ENCODE results near the gene OR52D1. TPM values are rescaled to one million over a fixed set of nuclear protein-coding genes. Genes with fewer than 3 reads are reported as not detected.

OR52D1 gene
- total RNA-seq, 2 donors from 2014 or later, result not detected

DNA sequence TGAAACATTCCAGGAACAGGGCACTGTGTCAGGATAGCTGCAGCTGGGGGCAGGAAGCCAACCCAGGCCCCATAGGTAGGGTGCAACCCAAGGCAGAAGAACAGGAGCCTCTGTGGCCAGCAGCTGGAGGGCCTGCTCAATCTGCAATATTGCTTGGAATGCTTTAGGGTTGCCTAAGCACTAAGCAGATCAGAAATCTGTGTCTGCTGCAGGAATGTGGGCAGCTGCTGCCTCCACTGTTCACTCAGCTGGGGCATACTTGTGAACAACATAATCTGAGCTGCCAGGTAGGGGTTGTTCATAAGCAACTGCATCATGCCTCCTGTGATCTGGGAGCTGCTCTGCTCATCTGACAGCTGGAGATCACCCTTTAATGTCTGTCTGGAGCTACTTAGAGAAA, 26.4 kb downstream of the OR52D1 start:
- Mint-ChIP-seq H3K9me3 (no peaks in the 10 kb centered on the region), H3K27ac (no peak overlapping the region), H3K36me3 (ENCODE audit: low read depth) (no peaks in the 10 kb centered on the region), H3K4me1 (no peaks in the 10 kb centered on the region), H3K27me3 (ENCODE audit: insufficient read depth) (no peaks in the 10 kb centered on the region), H3K4me3 (no peak overlapping the region)
- no peaks in the 10 kb centered on the region for H3K27me3 ChIP-seq (ENCODE audit: control insufficient read depth, insufficient read depth, low read length, poor library complexity, severe bottlenecking)
- TF ChIP-seq, protein P1, sequence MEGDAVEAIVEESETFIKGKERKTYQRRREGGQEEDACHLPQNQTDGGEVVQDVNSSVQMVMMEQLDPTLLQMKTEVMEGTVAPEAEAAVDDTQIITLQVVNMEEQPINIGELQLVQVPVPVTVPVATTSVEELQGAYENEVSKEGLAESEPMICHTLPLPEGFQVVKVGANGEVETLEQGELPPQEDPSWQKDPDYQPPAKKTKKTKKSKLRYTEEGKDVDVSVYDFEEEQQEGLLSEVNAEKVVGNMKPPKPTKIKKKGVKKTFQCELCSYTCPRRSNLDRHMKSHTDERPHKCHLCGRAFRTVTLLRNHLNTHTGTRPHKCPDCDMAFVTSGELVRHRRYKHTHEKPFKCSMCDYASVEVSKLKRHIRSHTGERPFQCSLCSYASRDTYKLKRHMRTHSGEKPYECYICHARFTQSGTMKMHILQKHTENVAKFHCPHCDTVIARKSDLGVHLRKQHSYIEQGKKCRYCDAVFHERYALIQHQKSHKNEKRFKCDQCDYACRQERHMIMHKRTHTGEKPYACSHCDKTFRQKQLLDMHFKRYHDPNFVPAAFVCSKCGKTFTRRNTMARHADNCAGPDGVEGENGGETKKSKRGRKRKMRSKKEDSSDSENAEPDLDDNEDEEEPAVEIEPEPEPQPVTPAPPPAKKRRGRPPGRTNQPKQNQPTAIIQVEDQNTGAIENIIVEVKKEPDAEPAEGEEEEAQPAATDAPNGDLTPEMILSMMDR (conservative IDR thresholded peaks at IDR 0.05), result no peak
- no peak overlapping the region for H3K4me3 ChIP-seq (ENCODE audit: low read length)
- H3K36me3 ChIP-seq (ENCODE audit: control insufficient read depth, insufficient read depth, low read length), result no peaks in the 10 kb centered on the region
- H3K9ac ChIP-seq (ENCODE audit: extremely low read depth, low read length, poor library complexity, severe bottlenecking), result no peak overlapping the region
- H3K9me3 ChIP-seq (ENCODE audit: control insufficient read depth, low read length), result no peaks in the 10 kb centered on the region
- DNase-seq, result no peak
- no peaks in the 10 kb centered on the region for H3K4me1 ChIP-seq (ENCODE audit: control insufficient read depth, insufficient read depth, low read length)
- no peak overlapping the region for H3K27ac ChIP-seq (ENCODE audit: low read depth, low read length)

DNA sequence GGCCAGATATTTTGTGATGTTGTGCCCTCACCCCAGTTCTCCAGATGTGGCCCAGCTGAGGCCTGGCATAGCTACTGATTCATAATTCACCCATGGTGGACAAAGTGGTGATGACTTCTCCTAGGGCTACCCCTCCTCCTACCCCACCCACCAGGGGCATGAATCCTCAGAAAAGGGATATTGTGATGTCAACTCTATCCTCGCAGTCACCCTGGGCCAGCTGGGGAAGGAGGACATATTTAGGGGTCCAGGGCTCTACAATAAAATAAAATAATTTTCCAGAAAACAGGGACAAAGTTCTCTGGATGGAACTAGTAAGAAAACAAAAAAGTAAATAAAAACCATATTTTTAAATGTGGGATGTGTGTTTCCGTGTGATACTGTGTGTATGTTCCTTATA, 28.1 kb downstream of the OR52D1 start, which contains the start of gene UBQLNL:
Gene UBQLNL, minus strand, starts transcription at position 101 of the 400 bp plus-strand sequence. CDS start 258 bp downstream, outside the sequence.
- DNase-seq, result no peak
- Histone ChIP-seq H3K36me3 (ENCODE audit: control insufficient read depth, insufficient read depth, low read length) (no peaks in the 10 kb centered on the region), H3K4me1 (ENCODE audit: control insufficient read depth, insufficient read depth, low read length) (no peaks in the 10 kb centered on the region), H3K4me3 (ENCODE audit: low read length) (no peak within 1 kb of the TSS), H3K27me3 (ENCODE audit: control insufficient read depth, insufficient read depth, low read length, poor library complexity, severe bottlenecking) (no peaks in the 10 kb centered on the region), H3K27ac (ENCODE audit: low read depth, low read length) (no peak within 1 kb of the TSS), H3K9ac (ENCODE audit: extremely low read depth, low read length, poor library complexity, severe bottlenecking) (no peak within 1 kb of the TSS), H3K9me3 (ENCODE audit: control insufficient read depth, low read length) (no peaks in the 10 kb centered on the region)
- Mint-ChIP-seq H3K4me1 (no peaks in the 10 kb centered on the region), H3K36me3 (ENCODE audit: low read depth) (no peaks in the 10 kb centered on the region), H3K4me3 (no peak within 1 kb of the TSS), H3K9me3 (no peaks in the 10 kb centered on the region), H3K27ac (no peak within 1 kb of the TSS), H3K27me3 (ENCODE audit: insufficient read depth) (no peaks in the 10 kb centered on the region)
- WGBS, 2 experiments (ENCODE audit: insufficient coverage in 1 of 2, insufficient read length in 1 of 2), result 93% methylated on average over 1 of the region's 2 CpGs; no CpG with 5 or more reads in 1 of the 2 experiments
- TF ChIP-seq, protein P1 (conservative IDR thresholded peaks at IDR 0.05), result no peak

DNA sequence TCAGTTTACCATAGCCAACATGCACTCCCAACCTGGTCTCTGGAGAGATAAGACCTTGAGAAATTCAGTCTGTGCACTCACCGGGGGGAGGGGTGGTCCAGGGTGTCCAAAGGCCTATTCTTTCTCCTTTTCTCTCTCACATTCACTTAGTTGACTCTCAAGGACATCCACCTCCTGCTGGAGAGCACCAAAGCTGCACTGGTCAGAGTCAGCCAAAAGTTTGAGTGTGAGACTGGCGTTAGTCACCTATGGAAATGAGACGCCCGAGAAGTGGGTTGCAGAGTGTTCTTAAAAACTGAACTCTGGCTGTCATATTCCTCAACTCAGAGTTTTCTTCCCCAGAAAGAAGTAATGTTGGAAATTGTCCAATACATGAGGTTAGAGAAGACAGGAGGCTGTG, 33.1 kb downstream of the OR52D1 start:
- Histone ChIP-seq H3K9ac (ENCODE audit: extremely low read depth, low read length, poor library complexity, severe bottlenecking) (no peak overlapping the region), H3K4me3 (ENCODE audit: low read length) (no peak overlapping the region), H3K4me1 (ENCODE audit: control insufficient read depth, insufficient read depth, low read length) (no peaks in the 10 kb centered on the region), H3K36me3 (ENCODE audit: control insufficient read depth, insufficient read depth, low read length) (no peaks in the 10 kb centered on the region), H3K9me3 (ENCODE audit: control insufficient read depth, low read length) (no peaks in the 10 kb centered on the region), H3K27me3 (ENCODE audit: control insufficient read depth, insufficient read depth, low read length, poor library complexity, severe bottlenecking) (no peaks in the 10 kb centered on the region), H3K27ac (ENCODE audit: low read depth, low read length) (no peak overlapping the region)
- Mint-ChIP-seq H3K4me1 (peaks cover 12% of the 10 kb centered on the region), H3K9me3 (no peaks in the 10 kb centered on the region), H3K27ac (no peak overlapping the region), H3K27me3 (ENCODE audit: insufficient read depth) (peaks cover 19% of the 10 kb centered on the region), H3K4me3 (no peak overlapping the region), H3K36me3 (ENCODE audit: low read depth) (no peaks in the 10 kb centered on the region)
- no peak for DNase-seq
- TF ChIP-seq, protein P1 (conservative IDR thresholded peaks at IDR 0.05), result peak; percentile 34
- WGBS, 2 experiments (ENCODE audit: insufficient coverage in 1 of 2, insufficient read length in 1 of 2), result 96 to 100% methylated on average over 2 to 4 of the region's 4 CpGs
